ENCODE measurements around the gene IGDCC3. TPM values are rescaled to one million over a fixed set of nuclear protein-coding genes. Genes with fewer than 3 reads are reported as not detected.

Gene IGDCC3
- total RNA-seq, 1 experiment from 2014 or later = not detected

GRCh38 chr15:65369651-65370050 is 8.2 kb downstream of the IGDCC3 start:
- Mint-ChIP-seq H3K4me1 (ENCODE audit: low read depth, unreplicated experiment) (peaks cover 14% of the 10 kb centered on the region), H3K9me3 (ENCODE audit: low read depth, unreplicated experiment) (no peaks in the 10 kb centered on the region), H3K36me3 (ENCODE audit: insufficient read depth, unreplicated experiment) (no peaks in the 10 kb centered on the region), H3K27ac (ENCODE audit: unreplicated experiment) (no peak overlapping the region), H3K4me3 (ENCODE audit: low read depth, unreplicated experiment) (no peak overlapping the region), H3K27me3 (ENCODE audit: unreplicated experiment) (peaks cover 71% of the 10 kb centered on the region)
- CTCF ChIA-PET = interaction anchor here (2.2 kb wide), 1 partner anchor 14 kb away, joined by 6 read pairs; no protein-coding TSS in a partner anchor
- no peak for TF ChIP-seq CTCF (IDR thresholded peaks at IDR 0.05; ENCODE audit: unreplicated experiment)
- BruUV-seq (replicated peaks) = no TSS peak
- DNase-seq = no peak
- intact Hi-C loops (cut with micrococcal nuclease; ENCODE audit: unreplicated experiment) = no loop called here

GRCh38 chr15:65369212-65369547 is 8.6 kb downstream of the IGDCC3 start:
- Mint-ChIP-seq H3K27me3 (ENCODE audit: unreplicated experiment) (peaks cover 66% of the 10 kb centered on the region), H3K4me1 (ENCODE audit: low read depth, unreplicated experiment) (peaks cover 14% of the 10 kb centered on the region), H3K4me3 (ENCODE audit: low read depth, unreplicated experiment) (no peak overlapping the region), H3K9me3 (ENCODE audit: low read depth, unreplicated experiment) (no peaks in the 10 kb centered on the region), H3K27ac (ENCODE audit: unreplicated experiment) (no peak overlapping the region), H3K36me3 (ENCODE audit: insufficient read depth, unreplicated experiment) (no peaks in the 10 kb centered on the region)
- no peak for DNase-seq
- CTCF ChIA-PET = interaction anchor here (2.2 kb wide), 1 partner anchor 14 kb away, joined by 6 read pairs; no protein-coding TSS in a partner anchor
- intact Hi-C loops (cut with micrococcal nuclease; ENCODE audit: unreplicated experiment) = no loop called here
- no peak for TF ChIP-seq CTCF (IDR thresholded peaks at IDR 0.05; ENCODE audit: unreplicated experiment)
- BruUV-seq (replicated peaks) = no TSS peak

- no peak overlapping the region for H3K4me3 Mint-ChIP-seq (ENCODE audit: low read depth, unreplicated experiment)
- no peaks in the 10 kb centered on the region for H3K36me3 Mint-ChIP-seq (ENCODE audit: insufficient read depth, unreplicated experiment)
- no peak overlapping the region for H3K27ac Mint-ChIP-seq (ENCODE audit: unreplicated experiment)
- H3K27me3 Mint-ChIP-seq (ENCODE audit: unreplicated experiment) = peaks cover 60% of the 10 kb centered on the region
- TF ChIP-seq CTCF (IDR thresholded peaks at IDR 0.05; ENCODE audit: unreplicated experiment) = no peak
- no TSS peak for BruUV-seq (replicated peaks)
- H3K9me3 Mint-ChIP-seq (ENCODE audit: low read depth, unreplicated experiment) = no peaks in the 10 kb centered on the region
- peaks cover 14% of the 10 kb centered on the region for H3K4me1 Mint-ChIP-seq (ENCODE audit: low read depth, unreplicated experiment)
- CTCF ChIA-PET = interaction anchor here (0.5 to 2.2 kb wide), 4 partner anchors 15 to 1668 kb away, joined by 3 to 6 read pairs (median 5); no protein-coding TSS in a partner anchor
- DNase-seq = no peak
- intact Hi-C loops (cut with micrococcal nuclease; ENCODE audit: unreplicated experiment) = no loop called here
Observed at GRCh38 chr15:65368302-65369211, 9.2 kb downstream of the IGDCC3 start.

GRCh38 chr15:65366122-65366892 is 11.5 kb downstream of the IGDCC3 start:
- Mint-ChIP-seq H3K9me3 (ENCODE audit: low read depth, unreplicated experiment) (no peaks in the 10 kb centered on the region), H3K36me3 (ENCODE audit: insufficient read depth, unreplicated experiment) (no peaks in the 10 kb centered on the region), H3K27ac (ENCODE audit: unreplicated experiment) (no peak overlapping the region), H3K4me1 (ENCODE audit: low read depth, unreplicated experiment) (peaks cover 14% of the 10 kb centered on the region), H3K27me3 (ENCODE audit: unreplicated experiment) (peaks cover 53% of the 10 kb centered on the region), H3K4me3 (ENCODE audit: low read depth, unreplicated experiment) (no peak overlapping the region)
- TF ChIP-seq CTCF (IDR thresholded peaks at IDR 0.05; ENCODE audit: unreplicated experiment) = no peak
- DNase-seq = no peak
- no TSS peak for BruUV-seq (replicated peaks)
- CTCF ChIA-PET = interaction anchor here (0.6 kb wide), 1 partner anchor 11 kb away, joined by 3 read pairs; the partner anchor contains the start of gene IGDCC3
- intact Hi-C loops (cut with micrococcal nuclease; ENCODE audit: unreplicated experiment) = no loop called here

Measured in Calu3 (cell line).